ENCODE measurements around the gene KLF17.

KLF17 gene

GRCh38 chr1:44146536-44147361, 28.1 kb downstream of the KLF17 start:
- TF ChIP-seq EZH2phosphoT487 (IDR thresholded peaks at IDR 0.05; ENCODE audit: borderline replicate concordance, low read length) (no peak), CTCF (IDR thresholded peaks at IDR 0.05; ENCODE audit: low read depth, low read length, poor library complexity, severe bottlenecking) (no peak)
- Histone ChIP-seq H3K9me3 (ENCODE audit: control insufficient read depth, insufficient read depth, low read length) (peaks cover 9% of the 10 kb centered on the region; the same call in 1 of the 2 replicates), H3K27me3 (ENCODE audit: control insufficient read depth, low read length) (peaks cover 21% of the 10 kb centered on the region)

GRCh38 chr1:44147582-44147981, 29.0 kb downstream of the KLF17 start:
- Histone ChIP-seq H3K9me2 (replicated peaks; ENCODE audit: control insufficient read depth, low read length) (no peaks in the 10 kb centered on the region), H3K9me3 (ENCODE audit: control insufficient read depth, insufficient read depth, low read length) (peaks cover 9% of the 10 kb centered on the region; the same call in 1 of the 2 replicates), H3F3A (ENCODE audit: control insufficient read depth, insufficient read depth) (no peaks in the 10 kb centered on the region), H3K36me3 (ENCODE audit: control insufficient read depth, low read length) (no peaks in the 10 kb centered on the region), H3K79me2 (ENCODE audit: control insufficient read depth, low read length) (no peaks in the 10 kb centered on the region), H3K27me3 (ENCODE audit: control insufficient read depth, low read length) (peaks cover 20% of the 10 kb centered on the region), H3K4me1 (ENCODE audit: control insufficient read depth, low read length) (no peaks in the 10 kb centered on the region), H3K27ac (ENCODE audit: low read depth, low read length) (no peak overlapping the region), H3K4me2 (ENCODE audit: low read length) (no peak overlapping the region), H4K20me1 (ENCODE audit: control insufficient read depth, insufficient read depth, low read depth, low read length) (no peaks in the 10 kb centered on the region), H3K4me3 (ENCODE audit: low read length) (no peak overlapping the region)
- TF ChIP-seq CTCF (IDR thresholded peaks at IDR 0.05; ENCODE audit: low read depth, low read length, poor library complexity, severe bottlenecking) (no peak), EZH2phosphoT487 (IDR thresholded peaks at IDR 0.05; ENCODE audit: borderline replicate concordance, low read length) (no peak)

More at GRCh38 chr1:44146536-44147361, 28.1 kb downstream of the KLF17 start:
- H3K4me1 ChIP-seq (ENCODE audit: control insufficient read depth, low read length), result no peaks in the 10 kb centered on the region
- no peaks in the 10 kb centered on the region for H3K9me2 ChIP-seq (replicated peaks; ENCODE audit: control insufficient read depth, low read length)
- H3K27ac ChIP-seq (ENCODE audit: low read depth, low read length), result no peak overlapping the region
- no peaks in the 10 kb centered on the region for H3K36me3 ChIP-seq (ENCODE audit: control insufficient read depth, low read length)
- H3F3A ChIP-seq (ENCODE audit: control insufficient read depth, insufficient read depth), result no peaks in the 10 kb centered on the region
- no peaks in the 10 kb centered on the region for H3K79me2 ChIP-seq (ENCODE audit: control insufficient read depth, low read length)
- no peak overlapping the region for H3K4me3 ChIP-seq (ENCODE audit: low read length)
- H3K4me2 ChIP-seq (ENCODE audit: low read length), result no peak overlapping the region
- no peaks in the 10 kb centered on the region for H4K20me1 ChIP-seq (ENCODE audit: control insufficient read depth, insufficient read depth, low read depth, low read length)

- Histone ChIP-seq H3K27ac (ENCODE audit: low read depth, low read length) (no peak overlapping the region), H3K79me2 (ENCODE audit: control insufficient read depth, low read length) (no peaks in the 10 kb centered on the region), H3K9me2 (replicated peaks; ENCODE audit: control insufficient read depth, low read length) (no peaks in the 10 kb centered on the region), H4K20me1 (ENCODE audit: control insufficient read depth, insufficient read depth, low read depth, low read length) (no peaks in the 10 kb centered on the region), H3K4me1 (ENCODE audit: control insufficient read depth, low read length) (no peaks in the 10 kb centered on the region), H3K27me3 (ENCODE audit: control insufficient read depth, low read length) (peaks cover 20% of the 10 kb centered on the region), H3K9me3 (ENCODE audit: control insufficient read depth, insufficient read depth, low read length) (no peaks in the 10 kb centered on the region), H3K4me3 (ENCODE audit: low read length) (no peak overlapping the region), H3K4me2 (ENCODE audit: low read length) (no peak overlapping the region), H3F3A (ENCODE audit: control insufficient read depth, insufficient read depth) (no peaks in the 10 kb centered on the region), H3K36me3 (ENCODE audit: control insufficient read depth, low read length) (no peaks in the 10 kb centered on the region)
- no peak for TF ChIP-seq CTCF (IDR thresholded peaks at IDR 0.05; ENCODE audit: low read depth, low read length, poor library complexity, severe bottlenecking)
- no peak for TF ChIP-seq EZH2phosphoT487 (IDR thresholded peaks at IDR 0.05; ENCODE audit: borderline replicate concordance, low read length)
Measured at GRCh38 chr1:44151332-44151731, 32.7 kb downstream of the KLF17 start.
